ENCODE results near the gene TMEM141.
"Not testable (repeated sequence)": the region's sequence is repeated elsewhere in the genome, so short reads cannot be mapped to it uniquely, and the experiment has no call there.

The TMEM141 gene

DNA sequence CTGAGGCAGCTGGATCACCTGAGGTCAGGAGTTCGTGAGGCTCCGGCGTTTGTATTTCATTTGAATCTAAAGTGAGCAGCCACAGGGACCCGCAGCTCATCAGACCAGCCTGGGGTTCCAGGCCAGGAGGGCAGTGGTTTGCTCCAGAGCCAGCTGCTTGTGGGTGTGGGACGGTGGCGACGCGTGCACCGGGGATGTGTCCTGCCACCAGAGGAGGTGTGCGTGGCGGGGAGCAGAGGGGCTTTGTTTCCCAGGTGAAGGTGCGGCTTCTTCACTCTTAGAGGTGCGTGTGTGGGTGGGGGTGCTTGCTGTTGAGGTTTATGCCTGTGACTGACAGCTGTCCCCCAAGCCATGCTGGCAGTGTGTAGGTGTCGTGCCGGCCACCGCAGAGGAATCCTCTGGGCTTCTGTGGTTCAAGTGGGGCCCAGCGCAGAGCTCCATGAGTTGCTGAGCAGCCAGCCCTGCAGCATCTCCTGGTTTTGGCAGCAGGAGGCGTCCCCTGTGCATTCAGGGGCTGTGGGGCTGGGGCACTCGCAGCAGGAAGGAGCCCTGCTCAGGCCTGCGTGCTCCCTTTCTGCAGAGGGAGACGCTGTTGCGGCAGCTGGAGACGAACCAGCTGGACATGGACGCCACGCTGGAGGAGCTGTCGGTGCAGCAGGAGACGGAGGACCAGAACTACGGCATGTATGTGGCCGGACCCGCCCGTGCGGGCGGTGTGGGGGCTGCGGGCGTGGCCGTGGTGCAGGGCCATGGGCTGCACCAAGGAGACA, 44.2 kb downstream of the TMEM141 start:
- Histone ChIP-seq H3K9me3 (ENCODE audit: control insufficient read depth in 1 of 2, low read length in 2 of 2) (no peaks in the 10 kb centered on the region), H3K4me1 (ENCODE audit: control insufficient read depth in 1 of 2, insufficient read depth in 2 of 2, low read length in 2 of 2) (no peaks in the 10 kb centered on the region), H3K36me3 (ENCODE audit: control insufficient read depth in 1 of 2, insufficient read depth in 2 of 2, low read length in 2 of 2) (peaks cover 5 to 56% of the 10 kb centered on the region in 2 donors), H3K27ac (ENCODE audit: low read length) (no peak overlapping the region), H3K4me3 (ENCODE audit: low read depth in 1 of 2, low read length in 2 of 2) (no peak overlapping the region), H3K27me3 (ENCODE audit: low read depth, low read length) (no peaks in the 10 kb centered on the region)

DNA sequence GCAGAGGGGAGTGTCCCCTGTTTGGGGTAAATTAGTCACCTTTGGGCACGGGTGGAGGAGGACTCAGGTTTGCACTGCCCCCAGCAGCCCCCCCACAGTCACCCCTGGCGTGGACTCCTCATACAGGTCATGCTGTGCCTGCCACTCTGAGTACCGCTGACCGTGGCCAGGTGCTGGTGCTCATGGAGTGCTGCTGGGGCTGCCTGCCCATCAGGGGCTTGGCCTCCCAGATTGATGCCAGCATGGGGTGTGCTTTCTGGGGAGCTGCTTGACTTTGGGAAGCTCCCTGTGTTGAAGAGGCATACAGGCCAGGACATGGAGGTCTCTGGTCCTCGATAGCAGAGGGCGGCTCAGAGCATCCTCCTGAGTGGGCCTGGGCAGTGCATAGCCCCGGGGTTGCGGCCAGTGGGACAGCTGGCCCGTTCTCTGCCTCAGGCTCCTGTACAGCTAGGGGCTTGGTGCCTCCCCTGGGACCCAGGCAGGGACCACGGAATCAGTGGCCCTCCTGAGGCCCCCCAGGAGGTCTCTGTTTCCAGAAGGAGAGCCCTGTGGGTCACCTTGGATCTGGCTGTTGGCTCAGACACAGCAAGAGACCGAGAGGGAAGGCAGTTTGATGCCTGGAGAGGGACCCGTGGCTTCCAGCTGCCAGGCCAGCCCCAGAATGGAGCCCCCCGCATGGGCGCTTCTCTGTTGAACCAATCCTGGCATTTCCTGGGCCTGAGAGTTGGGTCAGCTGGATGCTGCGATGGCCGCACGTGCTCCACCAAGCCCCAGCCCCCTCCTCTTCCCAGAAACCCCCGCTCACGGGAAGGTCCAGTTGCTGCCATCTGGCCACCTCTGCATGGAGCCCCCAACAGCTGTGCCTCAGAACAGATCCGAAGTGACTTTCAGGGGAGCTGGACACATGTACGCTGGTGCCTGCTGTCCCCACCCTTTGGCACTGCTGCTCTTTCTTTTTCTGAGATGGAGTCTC, 45.1 kb downstream of the TMEM141 start:
- H3K27ac ChIP-seq (ENCODE audit: low read length), result no peak overlapping the region
- no peaks in the 10 kb centered on the region for H3K9me3 ChIP-seq (ENCODE audit: control insufficient read depth in 1 of 2, low read length in 2 of 2)
- no peak overlapping the region for H3K4me3 ChIP-seq (ENCODE audit: low read depth in 1 of 2, low read length in 2 of 2)
- no peaks in the 10 kb centered on the region for H3K27me3 ChIP-seq (ENCODE audit: low read depth, low read length)
- H3K4me1 ChIP-seq (ENCODE audit: control insufficient read depth in 1 of 2, insufficient read depth in 2 of 2, low read length in 2 of 2), result peaks cover 0 to 3% of the 10 kb centered on the region in 2 donors
- peaks cover 5 to 51% of the 10 kb centered on the region in 2 donors for H3K36me3 ChIP-seq (ENCODE audit: control insufficient read depth in 1 of 2, insufficient read depth in 2 of 2, low read length in 2 of 2)

DNA sequence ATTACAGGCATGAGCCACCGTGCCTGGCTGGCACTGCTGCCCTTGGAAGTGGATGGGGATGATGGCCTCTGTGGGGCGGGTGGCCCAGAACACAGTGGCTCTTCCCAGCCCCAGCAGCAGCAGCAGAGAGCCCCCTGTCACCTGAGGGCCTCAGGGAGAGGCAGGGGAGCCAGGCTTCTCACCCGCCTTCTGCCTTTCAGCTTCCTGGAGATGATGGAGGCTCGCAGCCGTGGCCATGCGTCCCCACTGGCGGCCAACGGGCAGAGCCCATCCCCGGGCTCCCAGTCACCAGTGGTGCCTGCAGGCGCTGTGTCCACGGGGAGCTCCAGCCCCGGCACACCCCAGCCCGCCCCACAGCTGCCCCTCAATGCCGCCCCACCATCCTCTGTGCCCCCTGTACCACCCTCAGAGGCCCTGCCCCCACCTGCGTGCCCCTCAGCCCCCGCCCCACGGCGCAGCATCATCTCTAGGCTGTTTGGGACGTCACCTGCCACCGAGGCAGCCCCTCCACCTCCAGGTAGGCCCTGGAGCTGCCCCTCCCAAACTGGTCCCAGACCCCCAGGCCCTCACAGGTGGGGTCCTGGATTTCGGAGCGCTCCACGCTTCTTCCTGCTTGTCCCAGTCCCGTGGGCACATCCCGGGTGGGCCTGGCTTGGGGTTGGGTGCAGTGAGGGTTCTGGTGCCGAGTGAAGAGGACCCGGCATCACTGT, 46.2 kb downstream of the TMEM141 start:
- Histone ChIP-seq H3K36me3 (ENCODE audit: control insufficient read depth in 1 of 2, insufficient read depth in 2 of 2, low read length in 2 of 2) (peaks cover 5 to 41% of the 10 kb centered on the region in 2 donors), H3K27me3 (ENCODE audit: low read depth, low read length) (no peaks in the 10 kb centered on the region), H3K9me3 (ENCODE audit: control insufficient read depth in 1 of 2, low read length in 2 of 2) (no peaks in the 10 kb centered on the region), H3K4me3 (ENCODE audit: low read depth in 1 of 2, low read length in 2 of 2) (no peak overlapping the region), H3K27ac (ENCODE audit: low read length) (no peak overlapping the region), H3K4me1 (ENCODE audit: control insufficient read depth in 1 of 2, insufficient read depth in 2 of 2, low read length in 2 of 2) (peaks cover 0 to 13% of the 10 kb centered on the region in 2 donors)

DNA sequence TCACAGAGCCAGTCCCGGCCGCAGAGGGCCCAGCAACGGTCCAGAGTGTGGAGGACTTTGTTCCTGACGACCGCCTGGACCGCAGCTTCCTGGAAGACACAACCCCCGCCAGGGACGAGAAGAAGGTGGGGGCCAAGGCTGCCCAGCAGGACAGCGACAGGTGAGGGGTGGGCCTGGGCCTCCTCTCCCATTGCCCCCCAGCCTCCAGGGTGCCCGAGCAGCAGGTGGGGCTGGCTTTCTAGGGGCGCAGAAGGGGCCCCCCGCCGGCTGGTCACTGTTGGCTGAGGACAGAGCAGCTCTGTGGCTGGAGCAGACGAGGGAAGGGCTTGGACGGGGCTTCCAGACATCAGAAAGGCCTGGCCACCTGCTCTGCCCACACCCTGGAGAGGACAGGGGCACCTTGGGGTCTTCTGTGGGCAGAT, 46.7 kb downstream of the TMEM141 start:
- H3K4me1 ChIP-seq (ENCODE audit: control insufficient read depth in 1 of 2, insufficient read depth in 2 of 2, low read length in 2 of 2), result peaks cover 0 to 13% of the 10 kb centered on the region in 2 donors
- peaks cover 5 to 36% of the 10 kb centered on the region in 2 donors for H3K36me3 ChIP-seq (ENCODE audit: control insufficient read depth in 1 of 2, insufficient read depth in 2 of 2, low read length in 2 of 2)
- not testable (repeated sequence) for H3K27ac ChIP-seq (ENCODE audit: low read length); H3K4me3 ChIP-seq (ENCODE audit: low read depth in 1 of 2, low read length in 2 of 2); H3K9me3 ChIP-seq (ENCODE audit: control insufficient read depth in 1 of 2, low read length in 2 of 2); H3K27me3 ChIP-seq (ENCODE audit: low read depth, low read length)

DNA sequence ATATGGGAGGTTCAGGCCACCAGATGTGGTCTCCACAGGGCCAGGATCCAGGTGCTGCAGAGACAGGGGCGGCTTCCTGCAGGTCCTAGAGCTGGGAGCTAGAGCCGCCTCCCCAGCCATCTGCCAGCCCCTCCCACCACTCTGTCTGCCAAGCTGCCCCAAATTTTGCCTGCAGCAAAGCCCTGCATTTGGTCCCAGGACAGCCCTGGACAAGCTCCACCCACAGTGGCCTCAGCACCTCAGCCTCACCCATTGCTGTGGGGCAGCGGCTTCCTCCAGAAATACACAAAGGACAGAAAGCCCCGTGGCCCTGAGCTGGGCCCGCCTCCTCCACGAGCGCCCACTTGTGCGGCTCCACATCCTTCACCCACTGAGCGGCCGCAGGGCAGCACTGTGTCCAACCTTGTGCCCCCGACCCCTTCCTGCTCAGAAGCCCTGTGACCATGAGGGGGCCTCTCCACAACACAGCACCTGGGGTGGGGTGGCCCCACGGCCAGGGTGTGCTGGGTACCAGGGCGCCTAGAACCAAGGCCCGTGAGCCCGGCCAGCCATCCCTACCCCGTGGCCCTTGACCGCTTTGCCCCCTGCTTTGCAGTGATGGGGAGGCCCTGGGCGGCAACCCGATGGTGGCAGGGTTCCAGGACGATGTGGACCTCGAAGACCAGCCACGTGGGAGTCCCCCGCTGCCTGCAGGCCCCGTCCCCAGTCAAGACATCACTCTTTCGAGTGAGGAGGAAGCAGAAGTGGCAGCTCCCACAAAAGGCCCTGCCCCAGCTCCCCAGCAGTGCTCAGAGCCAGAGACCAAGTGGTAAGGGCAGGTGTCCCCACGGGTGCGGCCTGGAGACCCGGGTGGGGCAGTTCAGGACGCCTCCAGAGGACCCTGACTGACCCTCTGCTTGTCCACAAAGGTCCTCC, 47.4 kb downstream of the TMEM141 start:
- Histone ChIP-seq H3K9me3 (ENCODE audit: control insufficient read depth in 1 of 2, low read length in 2 of 2) (no peaks in the 10 kb centered on the region), H3K36me3 (ENCODE audit: control insufficient read depth in 1 of 2, insufficient read depth in 2 of 2, low read length in 2 of 2) (peaks cover 5 to 35% of the 10 kb centered on the region in 2 donors), H3K4me1 (ENCODE audit: control insufficient read depth in 1 of 2, insufficient read depth in 2 of 2, low read length in 2 of 2) (peaks cover 0 to 20% of the 10 kb centered on the region in 2 donors), H3K27me3 (ENCODE audit: low read depth, low read length) (no peaks in the 10 kb centered on the region), H3K27ac (ENCODE audit: low read length) (no peak overlapping the region), H3K4me3 (ENCODE audit: low read depth in 1 of 2, low read length in 2 of 2) (no peak overlapping the region)

DNA sequence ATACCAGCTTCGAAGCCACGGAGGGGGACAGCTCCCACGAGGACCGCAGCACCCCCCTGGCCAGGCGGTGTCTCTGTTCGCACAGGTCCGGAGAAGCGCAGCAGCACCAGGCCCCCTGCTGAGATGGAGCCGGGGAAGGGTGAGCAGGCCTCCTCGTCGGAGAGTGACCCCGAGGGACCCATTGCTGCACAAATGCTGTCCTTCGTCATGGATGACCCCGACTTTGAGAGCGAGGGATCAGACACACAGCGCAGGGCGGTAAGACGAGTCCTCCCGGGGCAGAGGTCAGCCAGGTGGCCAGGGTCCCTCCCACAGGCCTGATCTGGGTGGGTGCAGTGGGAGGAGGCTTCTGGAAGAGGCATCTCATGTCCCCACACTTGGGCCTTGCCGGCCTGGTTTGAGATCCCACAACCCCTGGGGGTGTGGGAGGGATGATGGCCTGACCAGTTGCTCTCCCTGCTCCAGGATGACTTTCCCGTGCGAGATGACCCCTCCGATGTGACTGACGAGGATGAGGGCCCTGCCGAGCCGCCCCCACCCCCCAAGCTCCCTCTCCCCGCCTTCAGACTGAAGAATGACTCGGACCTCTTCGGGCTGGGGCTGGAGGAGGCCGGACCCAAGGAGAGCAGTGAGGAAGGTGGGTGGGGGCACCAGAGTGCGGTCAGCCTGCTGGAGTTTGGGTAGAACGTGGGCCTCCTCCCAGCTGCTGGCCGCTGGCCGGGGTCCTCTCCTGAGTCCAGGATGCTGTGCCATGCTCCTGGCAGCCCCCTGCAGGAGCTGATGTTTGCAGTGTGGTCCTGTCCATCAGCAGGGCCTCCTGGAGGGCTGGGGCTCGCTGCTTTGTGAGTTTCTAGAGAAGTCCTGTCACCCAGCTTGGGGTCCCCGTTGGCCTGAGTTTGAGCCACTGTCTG, 48.3 kb downstream of the TMEM141 start:
- no peaks in the 10 kb centered on the region for H3K9me3 ChIP-seq (ENCODE audit: control insufficient read depth in 1 of 2, low read length in 2 of 2)
- H3K27ac ChIP-seq (ENCODE audit: low read length), result no peak overlapping the region
- peaks cover 5 to 35% of the 10 kb centered on the region in 2 donors for H3K36me3 ChIP-seq (ENCODE audit: control insufficient read depth in 1 of 2, insufficient read depth in 2 of 2, low read length in 2 of 2)
- H3K4me1 ChIP-seq (ENCODE audit: control insufficient read depth in 1 of 2, insufficient read depth in 2 of 2, low read length in 2 of 2), result peaks cover 0 to 27% of the 10 kb centered on the region in 2 donors
- no peaks in the 10 kb centered on the region for H3K27me3 ChIP-seq (ENCODE audit: low read depth, low read length)
- H3K4me3 ChIP-seq (ENCODE audit: low read depth in 1 of 2, low read length in 2 of 2), result no peak overlapping the region

DNA sequence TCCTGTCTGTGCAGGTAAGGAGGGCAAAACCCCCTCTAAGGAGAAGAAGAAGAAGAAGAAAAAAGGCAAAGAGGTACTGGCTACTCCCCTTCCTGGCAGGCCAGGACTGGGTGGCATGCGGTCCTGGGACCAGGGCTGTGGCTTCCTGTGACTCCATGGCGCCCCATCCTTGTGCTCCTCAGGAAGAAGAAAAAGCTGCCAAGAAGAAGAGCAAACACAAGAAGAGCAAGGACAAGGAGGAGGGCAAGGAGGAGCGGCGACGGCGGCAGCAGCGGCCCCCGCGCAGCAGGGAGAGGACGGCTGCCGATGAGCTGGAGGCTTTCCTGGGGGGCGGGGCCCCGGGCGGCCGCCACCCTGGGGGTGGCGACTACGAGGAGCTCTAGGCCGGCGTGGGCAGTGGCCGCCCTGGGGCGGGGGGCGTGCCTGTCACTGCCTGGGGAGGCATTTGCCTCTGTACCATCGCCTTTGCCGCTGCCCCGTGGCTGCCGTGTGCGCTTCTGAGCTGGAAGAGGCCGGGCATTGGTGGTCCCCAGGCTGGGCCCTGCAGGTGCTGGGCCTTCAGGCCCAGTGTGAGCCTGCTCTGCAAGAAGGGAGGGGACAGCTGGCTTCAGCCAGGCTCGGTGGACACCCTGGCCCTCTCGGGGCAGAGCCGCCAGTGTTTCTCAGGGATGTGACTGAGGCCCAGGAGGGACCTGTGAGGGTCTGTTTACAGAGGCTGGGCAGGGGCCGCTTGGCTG, 49.2 kb downstream of the TMEM141 start:
- no peak overlapping the region for H3K4me3 ChIP-seq (ENCODE audit: low read depth in 1 of 2, low read length in 2 of 2)
- H3K27ac ChIP-seq (ENCODE audit: low read length), result no peak overlapping the region
- peaks cover 5 to 33% of the 10 kb centered on the region in 2 donors for H3K36me3 ChIP-seq (ENCODE audit: control insufficient read depth in 1 of 2, insufficient read depth in 2 of 2, low read length in 2 of 2)
- H3K4me1 ChIP-seq (ENCODE audit: control insufficient read depth in 1 of 2, insufficient read depth in 2 of 2, low read length in 2 of 2), result peaks cover 0 to 27% of the 10 kb centered on the region in 2 donors
- H3K27me3 ChIP-seq (ENCODE audit: low read depth, low read length), result no peaks in the 10 kb centered on the region
- H3K9me3 ChIP-seq (ENCODE audit: control insufficient read depth in 1 of 2, low read length in 2 of 2), result no peaks in the 10 kb centered on the region

DNA sequence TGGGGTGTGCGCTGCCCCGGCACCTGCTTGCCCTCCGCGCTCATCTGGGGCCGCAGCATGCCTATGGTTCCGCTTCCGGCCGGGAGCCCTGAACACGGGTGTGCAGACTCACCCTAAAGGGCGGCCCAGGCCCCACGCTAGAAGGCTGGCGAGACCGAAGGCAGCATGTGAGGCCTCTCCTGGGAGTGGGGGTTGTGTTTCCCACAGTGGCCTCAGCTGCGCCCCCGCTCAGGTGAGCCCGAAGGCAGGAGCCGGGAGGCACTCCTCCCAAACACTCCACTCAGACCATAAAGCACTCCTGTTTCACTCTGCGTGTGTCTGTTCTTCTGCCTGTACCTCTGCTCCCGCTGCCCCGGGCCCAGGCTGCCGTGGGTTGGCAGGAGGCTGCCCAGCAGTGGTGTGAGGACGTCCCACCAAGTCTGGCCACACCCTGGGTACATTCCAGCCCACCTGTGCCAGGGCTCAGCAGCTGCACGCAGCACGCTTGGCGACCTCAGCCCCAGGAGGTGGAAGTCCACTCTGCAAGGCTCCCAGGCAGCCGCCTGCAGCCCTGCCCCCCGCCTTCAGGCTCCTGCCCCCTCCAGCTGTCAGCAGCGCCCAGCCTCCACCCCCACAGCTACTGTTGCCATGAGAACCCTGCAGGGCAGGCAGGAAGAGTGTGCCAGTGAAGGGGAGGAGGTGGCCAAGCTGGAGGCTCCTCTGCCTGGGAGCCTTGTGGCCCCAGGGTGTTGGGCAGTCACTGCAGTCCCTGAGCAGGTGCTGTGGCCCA, 49.9 kb downstream of the TMEM141 start:
- H3K4me3 ChIP-seq (ENCODE audit: low read depth in 1 of 2, low read length in 2 of 2), result no peak overlapping the region
- H3K27ac ChIP-seq (ENCODE audit: low read length), result no peak overlapping the region
- H3K27me3 ChIP-seq (ENCODE audit: low read depth, low read length), result no peaks in the 10 kb centered on the region
- no peaks in the 10 kb centered on the region for H3K9me3 ChIP-seq (ENCODE audit: control insufficient read depth in 1 of 2, low read length in 2 of 2)
- H3K4me1 ChIP-seq (ENCODE audit: control insufficient read depth in 1 of 2, insufficient read depth in 2 of 2, low read length in 2 of 2), result peaks cover 0 to 27% of the 10 kb centered on the region in 2 donors
- peaks cover 5 to 31% of the 10 kb centered on the region in 2 donors for H3K36me3 ChIP-seq (ENCODE audit: control insufficient read depth in 1 of 2, insufficient read depth in 2 of 2, low read length in 2 of 2)

All from muscle layer of duodenum (tissue), 2 donors.